Measurements from ENCODE around the gene INKA1. TPM values are rescaled to one million over a fixed set of nuclear protein-coding genes. Genes with fewer than 3 reads are reported as not detected.

INKA1 gene
- total and polyA plus RNA-seq, 9 of the 15 experiments (the other 6 are each of a cell fraction or from before 2014, with no cell fraction given) = 0.55 to 13.9 (median 6.7) TPM

GRCh38 chr3:49772703-49773102, 30.4 kb upstream of the INKA1 start:
- no peak for ATAC-seq
- FAIRE-seq = no peak
- Histone ChIP-seq H3K9me1 (ENCODE audit: control insufficient read depth, insufficient read depth, low read length) (no peaks in the 10 kb centered on the region), H3K79me2 (ENCODE audit: control insufficient read depth, insufficient read depth, low read length) (peaks cover 84% of the 10 kb centered on the region), H3K27me3 (ENCODE audit: control insufficient read depth in 2 of 2, insufficient read depth in 2 of 2, low read length in 2 of 2) (no peaks in the 10 kb centered on the region), H3K9me3 (replicated peaks; ENCODE audit: control insufficient read depth, insufficient read depth, low read depth, low read length) (no peaks in the 10 kb centered on the region), H3K4me2 (ENCODE audit: insufficient read depth, low read length) (no peak overlapping the region), H3K27ac (ENCODE audit: extremely low read depth, low read depth, low read length) (no peak overlapping the region), H3K9ac (ENCODE audit: insufficient read depth in 1 of 2, low read depth in 2 of 2, low read length in 2 of 2) (no peak overlapping the region), H2AFZ (ENCODE audit: low read depth, low read length) (no peak overlapping the region), H3K36me3 (ENCODE audit: control insufficient read depth, insufficient read depth, low read length) (peaks cover 37% of the 10 kb centered on the region; the same call in 2 of the 3 replicates), H3K4me1 (replicated peaks in 1 of 2; ENCODE audit: control insufficient read depth in 2 of 2, insufficient read depth in 2 of 2, low read length in 2 of 2) (no peaks in the 10 kb centered on the region; a peak in 1 of 5 replicates), H4K20me1 (replicated peaks; ENCODE audit: control insufficient read depth, insufficient read depth, low read length) (0 out of 2 replicates have a peak, but pooled peaks cover 3% of the 10 kb centered on the region), H3K4me3 (no peak overlapping the region)
- POLR2A ChIA-PET = interaction anchor here (1.2 to 1.5 kb wide), 2 partner anchors 11 to 13 kb away, joined by 3 to 4 read pairs; partner anchors contain the start of gene IP6K1
- in situ Hi-C loops (cut with MboI) = no loop called here
- CTCF ChIA-PET (ENCODE audit: low intra/inter-chr PET ratio) = no interaction called here
- no peak for DNase-seq (ENCODE audit: extremely low read depth in 1 of 4, low spot score in 3 of 4)
- BruUV-seq (replicated peaks) = no TSS peak
- WGBS (ENCODE audit: insufficient coverage, low coverage, missing lambda C conversion rate) = 78% methylated on average over 2 of the region's 2 CpGs
- no peak for TF ChIP-seq ARHGAP35 (IDR thresholded peaks at IDR 0.05; ENCODE audit: partially characterized antibody)
- TF ChIP-seq CGGBP1 (CRISPR knock-in tag; IDR thresholded peaks at IDR 0.05) = no peak
- TF ChIP-seq CTBP1 (IDR thresholded peaks at IDR 0.05; ENCODE audit: borderline replicate concordance) = no peak
- TF ChIP-seq ZNF384 (IDR thresholded peaks at IDR 0.05; ENCODE audit: low read depth, low read length) = no peak
- TF ChIP-seq NFE2L1 (tag; IDR thresholded peaks at IDR 0.05; ENCODE audit: borderline replicate concordance, low read depth) = no peak
- TF ChIP-seq BCL6 (CRISPR knock-in tag; IDR thresholded peaks at IDR 0.05) = no peak
- TF ChIP-seq CREBBP (IDR thresholded peaks at IDR 0.05; ENCODE audit: low read depth, low read length) = no peak
- intact Hi-C loops (cut with micrococcal nuclease) = no loop called here

All from K562 (cell line).